ENCODE results near the gene FKBP1A.

DNA sequence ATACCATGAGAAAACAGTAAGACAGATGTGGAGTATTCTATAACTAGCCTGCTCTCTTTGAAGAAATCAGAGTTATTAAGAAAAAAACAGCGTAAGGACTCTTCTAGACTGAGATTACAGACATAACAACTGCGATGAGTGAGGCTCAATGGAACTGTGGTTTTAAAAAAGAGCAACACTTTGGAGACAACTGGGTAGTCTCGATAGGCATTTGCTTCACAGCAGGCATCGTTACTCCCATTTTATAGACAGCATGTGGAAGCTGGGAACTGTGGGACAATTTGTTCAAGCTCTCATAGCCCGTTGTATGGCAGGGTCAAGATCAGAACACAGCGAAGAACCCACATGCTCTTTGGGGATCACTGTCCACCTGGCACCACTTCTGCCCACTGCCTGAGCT lies 4.6 kb downstream of the FKBP1A start:
- no peak for TF ChIP-seq CEBPB (IDR thresholded peaks at IDR 0.05)
- no peak for TF ChIP-seq TCF12 (IDR thresholded peaks at IDR 0.05; ENCODE audit: low read depth)
- TF ChIP-seq EP300 (IDR thresholded peaks at IDR 0.05; ENCODE audit: borderline replicate concordance), result no peak
- no peak for TF ChIP-seq FOXM1 (IDR thresholded peaks at IDR 0.05; ENCODE audit: borderline replicate concordance, low read depth)
- TF ChIP-seq, protein P1, sequence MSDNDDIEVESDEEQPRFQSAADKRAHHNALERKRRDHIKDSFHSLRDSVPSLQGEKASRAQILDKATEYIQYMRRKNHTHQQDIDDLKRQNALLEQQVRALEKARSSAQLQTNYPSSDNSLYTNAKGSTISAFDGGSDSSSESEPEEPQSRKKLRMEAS (IDR thresholded peaks at IDR 0.05), result no peak
- TF ChIP-seq EGR1 (IDR thresholded peaks at IDR 0.05), result no peak
- no peak for TF ChIP-seq RAD21 (IDR thresholded peaks at IDR 0.05; ENCODE audit: low read depth)

Measured in Ishikawa (cell line).